Ovary (tissue), 3 donors: ENCODE data around the gene KIF26B.

Experiments
- CTCF ChIP-seq, 3 donors: fragments of 450-650 bp in 2 of 3; fragments of 200-600 bp in 1 of 3; IDR thresholded peaks; one replicate each; pipeline versions ENCODE4 v1.5.1 to v1.8.0; 2016 to 2022; ENCODE audit warnings: antibody characterized with exemption in 3 of 3, mild to moderate bottlenecking in 1 of 3
- EP300 ChIP-seq: sonication (generic); formaldehyde crosslinking; IDR thresholded peaks from one replicate; pipeline ENCODE4 v1.6.1; 2017; ENCODE audit warnings: antibody characterized with exemption
- POLR2A ChIP-seq: fragments of 450-650 bp; IDR thresholded peaks from one replicate; pipeline ENCODE4 v1.6.1; 2017; ENCODE audit warnings: antibody characterized with exemption, mild to moderate bottlenecking, moderate library complexity
- donor health status: DM: no; HTN: no; CAD: no.

DNA sequence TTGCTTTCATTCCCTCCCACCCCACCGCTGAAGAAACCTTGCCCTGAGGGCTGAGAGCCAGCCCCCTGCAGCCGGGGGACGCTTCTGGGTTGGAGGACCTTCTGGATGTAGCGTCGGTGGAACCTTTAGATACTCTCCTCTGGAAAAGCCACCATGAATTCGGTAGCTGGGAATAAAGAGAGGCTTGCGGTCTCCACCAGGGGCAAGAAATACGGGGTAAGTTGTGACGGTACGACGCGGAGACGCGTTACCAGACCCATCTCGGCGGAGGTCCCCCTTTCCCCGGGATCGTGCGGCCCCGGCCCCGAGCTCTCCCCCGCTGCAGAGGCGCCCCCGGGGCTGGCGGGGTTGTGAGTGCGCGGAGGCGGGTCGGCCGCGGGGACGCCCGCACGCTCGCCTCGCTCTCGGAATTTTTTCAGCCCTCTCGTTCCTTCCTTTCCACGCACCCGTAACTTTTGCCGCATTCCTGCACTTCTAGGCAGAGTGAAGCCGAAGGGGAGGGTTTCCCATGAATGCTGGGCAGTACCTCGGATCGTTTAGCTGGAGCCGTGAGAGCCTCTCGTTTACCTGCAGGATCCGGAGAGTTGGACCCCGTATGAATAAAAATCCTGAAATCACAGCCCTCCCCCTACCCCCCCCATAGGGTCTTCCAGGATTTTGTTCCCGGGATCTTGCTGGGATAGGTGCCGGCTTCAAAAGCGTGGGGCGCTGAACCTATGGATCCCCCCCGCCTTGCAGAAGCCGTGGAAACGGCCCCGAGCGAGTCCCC, 671 bp downstream of the KIF26B start:
- TF ChIP-seq CTCF (IDR thresholded peaks at IDR 0.05) = no peak
- TF ChIP-seq POLR2A = no peak
- no peak for TF ChIP-seq EP300
